Lower leg skin (tissue), 3 donors: Measurements from ENCODE around the gene G3BP1.

Experiments used
- CTCF ChIP-seq, 3 donors: fragments of 450-650 bp; IDR thresholded peaks; one replicate each; pipeline ENCODE4 v1.5.1; 2016; ENCODE audit warnings: antibody characterized with exemption in 3 of 3, mild to moderate bottlenecking in 3 of 3, moderate library complexity in 2 of 3
- POLR2A ChIP-seq, 2 donors: fragments of 450-650 bp; IDR thresholded peaks; one replicate each; pipeline ENCODE4 v1.6.1; 2016 to 2017; ENCODE audit warnings: antibody characterized with exemption in 2 of 2, mild to moderate bottlenecking in 1 of 2, moderate library complexity in 1 of 2

- TF ChIP-seq CTCF (IDR thresholded peaks at IDR 0.05) (no peak), POLR2A (IDR thresholded peaks at IDR 0.05) (no peak)
Observed at GRCh38 chr5:151855701-151856100, 83.9 kb downstream of the G3BP1 start.
